HG02970 (cell line): Measurements from ENCODE around the gene CDHR5.
"Not testable (repeated sequence)": the region's sequence is repeated elsewhere in the genome, so short reads cannot be mapped to it uniquely, and the experiment has no call there.

Experiments
- ATAC-seq: cut with Tn5 transposase; IDR thresholded peaks from one replicate; pipeline ENCODE4 v1.9.1; 2021; ENCODE audit warnings: mild to moderate bottlenecking, moderate library complexity, moderate number of reproducible peaks; ENCODE audit not compliant: unreplicated experiment, low FRiP score

Gene CDHR5

GRCh38 chr11:624705-625635 is at the start of gene CDHR5:
CDHR5 (minus strand) TSS chr11:624955; CDS start chr11:624902, 53 bp downstream.
- ATAC-seq = no peak

GRCh38 chr11:674406-674805 is 49.7 kb upstream of the CDHR5 start:
- ATAC-seq = no peak

DNA sequence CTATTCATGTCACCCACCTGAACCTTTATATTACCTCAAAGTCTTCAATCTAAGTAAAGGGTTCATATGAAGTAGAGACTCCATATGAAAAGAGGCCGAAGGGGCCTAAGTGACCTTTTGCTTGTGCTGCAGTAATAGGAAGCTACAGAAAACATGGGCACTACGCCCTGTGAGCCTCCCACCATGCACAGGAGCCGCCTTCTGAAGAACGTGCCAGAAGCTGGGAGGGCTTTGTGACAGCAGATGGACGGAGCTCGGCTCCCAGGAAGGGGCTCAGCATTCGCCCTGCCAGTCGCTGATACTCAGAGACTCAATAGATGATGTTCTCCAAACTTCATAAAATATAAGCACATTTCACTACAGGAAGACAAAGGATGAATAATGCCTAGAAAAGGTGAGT is 49.1 kb upstream of the CDHR5 start:
- ATAC-seq = no peak

DNA sequence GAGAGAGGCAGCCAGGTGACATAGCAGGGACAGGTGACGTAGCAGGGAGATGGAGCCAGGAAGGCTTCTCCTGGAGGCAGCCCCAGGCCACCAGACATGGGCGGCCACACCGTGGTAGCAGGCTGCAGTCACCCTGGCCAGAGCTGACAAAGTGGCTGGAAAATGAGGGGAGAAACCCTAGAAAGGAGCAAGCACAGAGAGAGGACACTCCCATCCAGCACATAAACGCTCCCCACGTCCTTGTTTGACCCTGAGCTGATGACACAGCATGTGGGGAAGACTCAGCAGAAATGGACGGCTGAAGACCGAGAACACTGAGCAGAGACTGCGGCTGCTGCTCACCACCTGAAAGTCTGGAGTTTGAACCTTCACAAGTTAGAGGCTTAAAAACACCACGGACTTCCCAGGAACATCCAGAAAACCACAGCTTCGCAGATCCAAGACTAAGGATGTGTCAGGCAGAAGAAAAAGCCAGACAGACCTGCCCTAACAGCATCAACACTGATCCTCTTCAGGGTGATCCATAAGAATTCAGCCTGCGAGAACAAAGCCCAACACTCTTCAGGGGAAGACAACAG is 41.0 kb upstream of the CDHR5 start:
- ATAC-seq = no peak

DNA sequence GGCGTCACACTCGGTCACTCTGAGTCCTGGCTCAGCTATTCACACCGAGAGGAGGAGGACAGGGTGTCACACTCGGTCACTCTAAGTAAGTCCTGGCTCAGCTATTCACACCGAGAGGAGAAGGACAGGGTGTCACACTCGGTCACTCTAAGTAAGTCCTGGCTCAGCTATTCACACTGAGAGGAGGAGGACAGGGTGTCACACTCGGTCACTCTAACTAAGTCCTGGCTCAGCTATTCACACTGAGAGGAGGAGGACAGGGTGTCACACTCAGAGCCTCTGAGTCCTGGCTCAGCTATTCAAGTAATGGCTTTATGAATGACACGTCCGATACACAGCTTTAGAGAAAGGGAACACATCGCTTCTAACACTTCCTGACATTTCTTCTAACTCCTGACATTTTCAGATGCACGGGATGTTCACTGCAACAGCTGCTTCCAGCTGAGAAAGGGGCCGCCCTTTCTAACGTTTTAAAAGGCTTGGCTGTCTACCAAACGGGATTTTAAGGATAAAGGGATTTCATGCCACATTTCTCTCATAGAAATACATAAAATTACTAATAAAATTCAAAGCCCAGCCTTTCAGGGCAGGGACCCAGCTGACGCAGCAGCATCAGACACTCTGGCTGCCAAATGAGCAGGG is 40.4 kb upstream of the CDHR5 start:
- no peak for ATAC-seq

GRCh38 chr11:662689-663274 is 38.0 kb upstream of the CDHR5 start:
- ATAC-seq = no peak

- ATAC-seq = no peak
Observed at GRCh38 chr11:660681-661444, 36.1 kb upstream of the CDHR5 start.

- ATAC-seq = no peak
Observed at GRCh38 chr11:660281-660680, 35.5 kb upstream of the CDHR5 start.

DNA sequence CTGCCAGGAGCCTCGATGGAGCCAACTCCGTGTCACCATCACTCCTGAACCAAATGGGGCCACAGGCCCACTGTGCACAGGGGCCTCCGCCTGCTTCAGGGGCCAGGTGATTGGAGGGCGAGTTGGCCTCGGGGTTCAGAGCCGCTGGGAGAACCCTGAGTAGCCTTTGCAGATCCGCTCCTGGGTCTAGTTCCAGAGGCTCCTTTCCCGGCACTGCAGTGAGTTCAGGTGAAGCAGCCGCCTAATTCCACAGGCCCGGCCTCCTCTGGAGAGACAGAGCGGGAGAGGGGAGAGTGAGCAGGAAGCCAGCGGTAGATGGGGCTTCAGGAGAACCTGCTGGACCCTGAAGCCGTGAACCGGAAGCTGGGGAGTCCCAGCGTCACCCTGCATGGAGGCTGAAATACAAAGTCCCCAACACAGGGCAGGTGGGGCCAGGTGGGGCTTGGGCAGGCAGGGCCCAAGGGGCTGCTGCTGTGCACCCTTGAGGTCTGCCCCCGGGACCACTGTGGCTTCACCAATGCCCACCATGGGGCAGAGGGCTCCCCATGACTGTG is 34.9 kb upstream of the CDHR5 start:
- no peak for ATAC-seq

DNA sequence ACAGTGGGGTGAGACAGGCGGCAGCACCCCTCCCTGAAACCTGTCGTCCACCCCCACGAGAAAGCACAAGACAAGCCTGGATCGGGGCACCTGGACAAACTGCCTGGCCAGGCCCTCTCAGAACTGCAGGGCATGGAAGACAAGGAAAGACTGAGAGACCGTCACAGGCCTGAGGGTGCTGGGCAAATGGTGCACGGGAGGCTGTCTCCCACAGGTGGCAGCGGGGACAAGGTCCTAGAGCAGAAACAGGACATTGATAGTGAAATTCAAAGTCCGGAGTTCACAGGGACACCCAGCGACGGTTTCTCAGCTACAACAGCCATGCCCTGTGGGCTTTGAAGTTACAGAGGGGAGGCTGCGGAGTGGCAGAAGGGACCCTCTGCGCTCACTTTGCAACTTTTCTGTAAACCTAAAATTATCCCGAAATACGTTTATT is 33.0 kb upstream of the CDHR5 start:
- ATAC-seq = no peak

DNA sequence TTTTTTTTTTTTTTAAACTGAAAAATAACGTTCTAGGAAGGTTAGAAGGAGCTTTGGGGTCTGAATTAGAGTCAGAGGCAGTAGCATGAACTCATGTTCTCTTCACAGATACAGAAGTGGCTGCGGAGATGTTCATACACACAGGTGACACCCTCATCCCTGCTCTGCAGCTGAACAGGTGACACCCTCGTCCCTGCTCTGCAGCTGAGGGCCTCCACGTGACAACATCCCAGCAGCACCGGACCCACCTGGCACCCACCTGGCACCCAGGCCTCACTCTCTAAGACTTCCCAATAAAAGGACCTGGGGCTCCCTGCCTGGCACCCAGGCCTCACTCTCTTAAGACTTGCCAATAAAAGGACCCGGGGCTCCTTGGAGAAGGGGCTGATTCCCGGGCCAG is 32.1 kb upstream of the CDHR5 start:
- ATAC-seq = no peak

- no peak for ATAC-seq
Observed at GRCh38 chr11:656426-656825, 31.7 kb upstream of the CDHR5 start.

- no peak for ATAC-seq
Observed at GRCh38 chr11:655036-655726, 30.4 kb upstream of the CDHR5 start.

- not testable (repeated sequence) for ATAC-seq
Observed at GRCh38 chr11:654444-654843, 29.7 kb upstream of the CDHR5 start.

DNA sequence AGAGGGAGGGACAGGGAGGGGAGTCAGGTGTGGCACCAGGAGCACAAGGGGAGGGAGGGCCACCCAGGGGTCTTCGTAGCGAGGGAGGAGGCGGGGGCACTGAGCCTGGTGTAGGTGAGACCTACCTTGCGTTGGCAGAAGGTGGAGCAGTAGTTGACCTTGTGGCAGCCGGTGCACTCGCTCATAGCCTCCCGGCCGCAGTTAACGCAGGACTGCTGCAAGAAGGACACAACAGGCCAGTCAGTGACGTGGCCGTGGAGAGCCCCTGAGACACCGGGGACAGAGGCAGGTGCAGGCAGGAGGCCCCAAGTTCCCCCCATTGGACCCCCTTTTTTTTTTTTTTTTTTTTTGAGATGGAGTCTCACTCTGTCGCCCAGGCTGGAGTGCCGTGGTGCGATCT is 29.1 kb upstream of the CDHR5 start:
- no peak for ATAC-seq

GRCh38 chr11:653136-653535 is 28.4 kb upstream of the CDHR5 start:
- not testable (repeated sequence) for ATAC-seq

DNA sequence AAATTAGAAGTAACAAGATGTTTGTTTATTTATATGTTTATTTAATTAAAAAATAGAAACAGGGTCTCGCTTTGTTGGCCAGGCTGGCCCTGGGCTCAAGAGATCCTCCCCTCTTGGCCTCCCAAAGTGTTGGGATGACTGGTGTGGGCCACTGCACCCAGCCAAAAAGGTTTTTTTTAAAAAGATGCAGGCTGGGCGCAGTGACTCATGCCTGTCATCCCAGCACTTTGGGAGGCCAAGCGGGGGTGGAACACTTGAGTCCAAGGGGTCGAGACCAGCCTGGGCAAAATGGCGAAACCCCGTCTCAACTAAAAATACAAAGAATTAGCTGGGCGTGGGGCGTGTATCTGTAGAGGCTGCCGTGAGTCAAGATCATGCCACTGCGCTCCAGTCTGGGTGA is 25.7 kb upstream of the CDHR5 start:
- no peak for ATAC-seq

GRCh38 chr11:647672-648158 is 23.0 kb upstream of the CDHR5 start:
- not testable (repeated sequence) for ATAC-seq

DNA sequence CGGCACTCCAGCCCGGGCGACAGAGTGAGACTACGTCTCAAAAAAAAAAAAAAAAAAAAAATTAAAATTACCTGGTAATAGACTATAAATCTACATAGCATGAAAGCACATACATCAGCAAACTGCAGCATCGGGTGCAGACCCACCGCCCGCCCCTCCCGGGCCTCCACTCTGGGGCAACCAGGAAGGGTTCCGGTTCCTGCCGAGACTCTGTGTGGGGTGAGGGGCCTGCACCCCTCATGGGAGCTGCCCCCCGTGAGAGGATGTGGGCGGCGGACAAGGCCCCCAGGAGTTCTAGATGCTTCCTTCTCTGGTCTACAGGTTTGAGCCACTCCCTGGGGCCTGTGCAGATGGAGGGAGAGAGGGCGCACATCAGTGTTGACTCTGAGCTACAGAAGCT is 21.5 kb upstream of the CDHR5 start:
- ATAC-seq = no peak
